ENCODE results near the gene MTAP. TPM values are rescaled to one million over a fixed set of nuclear protein-coding genes. Genes with fewer than 3 reads are reported as not detected.

The MTAP gene
- total RNA-seq, 1 donor from 2014 or later = 24.5 TPM

DNA sequence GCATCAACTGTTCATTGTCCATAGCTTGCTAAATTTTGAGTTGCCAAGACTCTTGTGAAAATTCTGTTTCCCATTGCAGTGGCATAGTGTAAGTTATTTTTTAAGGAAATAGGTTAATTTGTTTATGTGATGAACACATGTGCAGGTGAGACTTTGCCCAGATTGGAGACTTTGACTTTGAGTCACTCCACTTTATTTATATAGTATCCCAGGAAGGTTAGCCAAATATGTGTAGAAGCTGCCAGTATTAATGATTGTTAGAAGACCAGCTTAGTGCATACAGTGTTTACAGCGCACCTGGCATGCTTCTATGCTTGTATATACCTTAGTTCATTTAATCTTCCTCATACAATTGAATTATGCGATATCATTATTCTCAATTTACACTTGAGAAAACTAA lies 51.0 kb downstream of the MTAP start:
- no peak for DNase-seq

GRCh38 chr9:21854119-21854518 lies 51.7 kb downstream of the MTAP start:
- no peak for DNase-seq

DNA sequence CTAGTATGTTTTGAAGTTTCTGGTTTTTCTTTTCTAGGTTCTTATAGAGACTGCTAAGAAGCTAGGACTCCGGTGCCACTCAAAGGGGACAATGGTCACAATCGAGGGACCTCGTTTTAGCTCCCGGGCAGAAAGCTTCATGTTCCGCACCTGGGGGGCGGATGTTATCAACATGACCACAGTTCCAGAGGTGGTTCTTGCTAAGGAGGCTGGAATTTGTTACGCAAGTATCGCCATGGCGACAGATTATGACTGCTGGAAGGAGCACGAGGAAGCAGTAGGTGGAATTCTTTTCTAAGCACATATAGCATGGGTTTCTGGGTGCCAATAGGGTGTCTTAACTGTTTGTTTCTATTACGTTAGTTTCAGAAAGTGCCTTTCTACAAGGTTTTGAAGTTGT lies 52.2 kb downstream of the MTAP start:
- no peak for DNase-seq

GRCh38 chr9:21856301-21857094 lies 54.1 kb downstream of the MTAP start:
- DNase-seq = peak; percentile 29

DNA sequence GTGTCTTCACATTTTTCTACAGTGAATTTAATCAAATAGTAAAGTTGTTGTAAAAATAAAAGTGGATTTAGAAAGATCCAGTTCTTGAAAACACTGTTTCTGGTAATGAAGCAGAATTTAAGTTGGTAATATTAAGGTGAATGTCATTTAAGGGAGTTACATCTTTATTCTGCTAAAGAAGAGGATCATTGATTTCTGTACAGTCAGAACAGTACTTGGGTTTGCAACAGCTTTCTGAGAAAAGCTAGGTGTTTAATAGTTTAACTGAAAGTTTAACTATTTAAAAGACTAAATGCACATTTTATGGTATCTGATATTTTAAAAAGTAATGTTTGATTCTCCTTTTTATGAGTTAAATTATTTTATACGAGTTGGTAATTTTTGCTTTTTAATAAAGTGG lies 60.4 kb downstream of the MTAP start:
- no peak for DNase-seq

- DNase-seq = no peak
Observed at GRCh38 chr9:21864505-21864904, 62.1 kb downstream of the MTAP start.

GRCh38 chr9:21866302-21866701 lies 63.9 kb downstream of the MTAP start:
- DNase-seq = no peak

GRCh38 chr9:21871256-21871975 lies 69.0 kb downstream of the MTAP start:
- no peak for DNase-seq

DNA sequence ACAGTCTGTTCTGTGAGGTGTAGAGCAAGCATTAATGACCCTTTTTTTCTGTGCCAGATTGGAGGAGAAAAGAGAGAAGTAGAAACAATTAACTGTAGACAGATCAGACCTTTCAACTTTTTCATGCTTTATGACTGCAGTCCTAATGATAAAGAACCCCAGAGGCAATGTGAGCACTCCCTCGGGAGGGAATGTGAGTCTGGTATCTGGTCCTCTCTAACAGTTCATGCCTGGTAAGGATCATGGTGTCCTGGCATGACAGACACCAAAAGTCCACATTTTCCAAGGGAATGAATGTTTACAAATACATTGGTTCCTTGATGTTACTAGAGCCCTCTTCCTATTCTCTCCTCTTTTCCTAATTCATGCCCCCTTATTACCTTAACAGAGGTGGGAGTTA lies 70.3 kb downstream of the MTAP start:
- DNase-seq = no peak

- no peak for DNase-seq
Observed at GRCh38 chr9:21873540-21874221, 71.2 kb downstream of the MTAP start.

DNA sequence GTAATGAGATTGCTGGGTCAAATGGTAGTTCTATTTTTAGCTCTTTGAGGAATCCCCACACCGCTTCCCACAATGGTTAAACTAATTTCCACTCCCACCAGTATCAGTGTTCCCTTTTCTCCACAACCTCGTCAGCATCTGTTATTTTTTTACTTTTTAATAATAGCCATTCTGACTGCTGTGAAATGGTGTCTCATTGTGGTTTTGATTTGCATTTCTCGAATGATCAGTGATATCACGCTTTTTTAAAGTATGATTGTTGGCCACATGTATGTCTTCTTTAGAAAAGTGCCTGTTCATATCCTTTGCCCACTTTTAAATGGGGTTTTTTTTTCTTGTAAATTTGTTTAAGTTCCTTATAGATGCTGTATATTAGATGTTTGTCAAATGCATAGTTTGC lies 73.5 kb downstream of the MTAP start:
- no peak for DNase-seq

- no peak for DNase-seq
Observed at GRCh38 chr9:21883642-21884041, 81.2 kb downstream of the MTAP start.

GRCh38 chr9:21889673-21890072 lies 87.2 kb downstream of the MTAP start:
- no peak for DNase-seq

- DNase-seq = no peak
Observed at GRCh38 chr9:21890696-21891095, 88.3 kb downstream of the MTAP start.

DNA sequence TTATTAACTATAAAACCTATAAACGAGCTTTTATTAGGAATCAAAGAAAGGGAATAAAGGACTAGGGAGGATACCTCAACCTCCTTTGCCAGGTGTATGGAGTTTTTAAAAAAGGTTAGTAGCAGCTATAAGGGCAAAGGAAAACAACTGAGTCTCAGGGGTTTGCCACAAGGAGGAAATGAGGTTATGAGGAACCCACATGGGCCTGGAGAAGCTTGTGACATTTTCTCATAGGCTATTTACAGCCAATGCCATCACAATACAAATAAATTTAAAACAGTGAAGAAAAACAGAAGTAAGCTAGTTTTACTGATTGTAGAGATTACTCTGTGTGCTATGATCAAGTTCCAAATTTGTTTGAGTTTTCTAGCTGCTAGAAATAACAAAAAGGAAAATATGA lies 99.1 kb downstream of the MTAP start:
- DNase-seq = no peak

GRCh38 chr9:21902136-21902535 lies 99.7 kb downstream of the MTAP start:
- DNase-seq = no peak

- DNase-seq = no peak
Observed at GRCh38 chr9:21903380-21903965, 101.0 kb downstream of the MTAP start.

- DNase-seq = no peak
Observed at GRCh38 chr9:21904371-21904770, 101.9 kb downstream of the MTAP start.

DNA sequence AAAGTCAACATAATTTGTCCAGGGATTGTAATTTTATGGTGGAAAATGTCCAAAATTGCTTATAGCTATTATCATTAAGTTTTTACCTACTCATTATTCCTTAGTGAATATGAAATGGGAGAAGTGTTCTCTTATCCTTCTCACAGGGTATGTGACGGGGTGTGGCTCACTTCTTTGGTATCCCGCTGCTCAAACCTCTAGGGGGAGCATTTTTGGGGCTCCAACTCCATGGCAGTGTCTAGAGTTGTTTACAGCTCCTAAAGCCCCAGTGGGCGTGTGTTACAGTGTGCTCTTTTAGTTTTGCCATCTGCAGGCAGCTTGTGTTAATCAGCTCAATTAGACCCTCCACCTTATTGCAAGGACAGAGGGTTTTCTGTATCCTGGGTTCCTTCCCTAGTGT lies 102.3 kb downstream of the MTAP start:
- no peak for DNase-seq

GRCh38 chr9:21906213-21906612 lies 103.8 kb downstream of the MTAP start:
- no peak for DNase-seq

- no peak for DNase-seq
Observed at GRCh38 chr9:21906881-21907280, 104.4 kb downstream of the MTAP start.

DNA sequence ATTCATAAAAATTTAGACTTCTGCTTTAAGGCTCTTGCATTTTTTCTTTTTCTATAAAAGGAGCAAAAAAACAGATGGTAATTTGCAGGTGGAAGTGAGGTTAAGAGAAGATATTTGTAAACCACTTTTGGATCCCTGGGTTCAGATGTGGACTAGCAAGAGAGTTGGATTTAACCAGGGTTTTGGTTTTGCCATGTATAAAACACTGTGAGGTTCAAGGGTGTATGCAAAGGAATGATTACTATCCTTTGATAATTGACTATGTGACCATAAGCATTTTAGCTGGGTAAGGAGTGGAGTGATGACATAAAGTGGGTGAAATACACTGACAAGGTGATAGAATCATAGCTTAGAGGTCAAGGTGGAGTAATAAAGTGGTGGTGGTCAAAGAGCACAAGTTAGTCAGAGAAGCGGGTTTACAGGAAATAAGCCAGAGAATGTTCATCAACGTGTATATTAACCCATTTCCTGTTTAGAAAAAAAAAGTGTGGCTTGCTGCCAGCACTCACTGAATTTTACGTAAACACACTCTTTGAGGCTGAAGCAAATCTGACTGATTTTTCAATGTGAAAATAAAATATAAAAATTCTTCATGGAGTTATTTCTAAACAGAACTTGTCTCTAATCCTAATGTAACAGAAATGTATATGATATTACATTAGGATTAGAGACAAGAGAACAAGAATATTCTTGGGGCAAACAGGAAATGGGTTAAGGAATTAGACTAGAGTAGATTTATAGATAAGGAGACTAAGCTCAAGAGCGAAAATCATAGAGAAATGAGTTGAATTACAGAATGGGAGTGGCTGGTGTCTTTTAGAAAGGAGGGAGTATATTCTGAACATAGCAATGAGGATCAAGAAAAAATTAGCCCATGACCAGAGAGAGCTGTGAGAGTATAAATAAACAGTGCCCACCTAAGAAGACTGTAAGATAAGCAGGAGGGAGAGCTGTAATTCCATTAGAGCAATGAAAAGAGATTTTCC lies 117.2 kb downstream of the MTAP start:
- no peak for DNase-seq

All from skin of body (tissue), 2 donors.